ENCODE results near the gene A4GNT.
"Not testable (repeated sequence)": the region's sequence is repeated elsewhere in the genome, so short reads cannot be mapped to it uniquely, and the experiment has no call there.

The A4GNT gene

GRCh38 chr3:138118612-138119422 lies 13.4 kb downstream of the A4GNT start:
- peak; percentile 26 to 46 for DNase-seq

- DNase-seq: peak in 1 of 2 donors; percentile 5
Observed at GRCh38 chr3:138114988-138115971, 16.9 kb downstream of the A4GNT start, which contains the start of gene DZIP1L. DZIP1L (minus strand) TSS chr3:138115608; CDS start chr3:138103971, 11,637 bp downstream.

- DNase-seq: no peak
Observed at GRCh38 chr3:138114431-138114918, 17.7 kb downstream of the A4GNT start.

GRCh38 chr3:138113326-138113725 lies 18.9 kb downstream of the A4GNT start:
- no peak for DNase-seq

GRCh38 chr3:138112362-138112761 lies 19.8 kb downstream of the A4GNT start:
- DNase-seq: no peak

GRCh38 chr3:138105598-138105997 lies 26.6 kb downstream of the A4GNT start:
- DNase-seq: no peak

GRCh38 chr3:138103466-138103865 lies 28.7 kb downstream of the A4GNT start:
- no peak for DNase-seq

- not testable (repeated sequence) for DNase-seq
Observed at GRCh38 chr3:138101351-138101940, 30.7 kb downstream of the A4GNT start.

GRCh38 chr3:138099417-138099816 lies 32.8 kb downstream of the A4GNT start:
- no peak for DNase-seq

GRCh38 chr3:138097192-138098172 lies 34.7 kb downstream of the A4GNT start:
- DNase-seq: no peak

GRCh38 chr3:138093721-138094120 lies 38.5 kb downstream of the A4GNT start:
- DNase-seq: no peak

GRCh38 chr3:138092023-138092422 lies 40.2 kb downstream of the A4GNT start:
- no peak for DNase-seq

- no peak for DNase-seq
Observed at GRCh38 chr3:138089091-138089490, 43.1 kb downstream of the A4GNT start.

GRCh38 chr3:138085745-138086144 lies 46.4 kb downstream of the A4GNT start:
- DNase-seq: not testable (repeated sequence)

- no peak for DNase-seq
Observed at GRCh38 chr3:138084196-138084595, 48.0 kb downstream of the A4GNT start.

GRCh38 chr3:138082992-138083386 lies 49.2 kb downstream of the A4GNT start:
- no peak for DNase-seq

- peak in 1 of 2 donors; percentile 19 for DNase-seq
Observed at GRCh38 chr3:138082085-138082991, 49.9 kb downstream of the A4GNT start.

GRCh38 chr3:138081371-138082084 lies 50.7 kb downstream of the A4GNT start:
- DNase-seq: no peak

- no peak for DNase-seq
Observed at GRCh38 chr3:138079901-138080300, 52.3 kb downstream of the A4GNT start.

- peak in 1 of 2 donors; percentile 16 for DNase-seq
Observed at GRCh38 chr3:138078901-138079344, 53.3 kb downstream of the A4GNT start.
